Lower lobe of right lung (tissue), 2 donors: ENCODE measurements around the gene AARS1. TPM values are rescaled to one million over a fixed set of nuclear protein-coding genes. Genes with fewer than 3 reads are reported as not detected.
"Not testable (repeated sequence)": the region's sequence is repeated elsewhere in the genome, so short reads cannot be mapped to it uniquely, and the experiment has no call there.

ENCODE experiments used
- ATAC-seq, 2 donors: fragments of 200-7000 bp; cut with Tn5 transposase; one replicate each; pipeline ENCODE4 v1.9.1; 2020 to 2022; ENCODE audit warnings: mild to moderate bottlenecking in 2 of 2, moderate library complexity in 2 of 2
- DNase-seq: peaks from one replicate; pipeline ENCODE4 v3.0.0-alpha.2; 2020
- H3K27ac ChIP-seq: fragments of 200-600 bp; one replicate; pipeline ENCODE4 v1.8.0; 2022
- H3K27me3 ChIP-seq: fragments of 200-600 bp; one replicate; pipeline ENCODE4 v1.8.0; 2022; ENCODE audit warnings: low read depth
- H3K36me3 ChIP-seq: fragments of 200-600 bp; one replicate; pipeline ENCODE4 v1.8.0; 2022; ENCODE audit warnings: mild to moderate bottlenecking
- H3K4me1 ChIP-seq: fragments of 200-600 bp; one replicate; pipeline ENCODE4 v1.8.0; 2022
- H3K4me3 ChIP-seq: fragments of 200-600 bp; one replicate; pipeline ENCODE4 v1.8.0; 2022; ENCODE audit warnings: mild to moderate bottlenecking
- H3K9me3 ChIP-seq: fragments of 200-600 bp; one replicate; pipeline ENCODE4 v1.8.0; 2022
- intact Hi-C: fragments of 100-400 bp; cut with DNase I; formaldehyde crosslinking; loops from one replicate; pipeline ENCODE4 v1.11.0; 2022
- total RNA-seq: library from RNA; stranded (reverse); fragmentation: NEBNext Ultra II Directional; extraction: Animal tissue kit (Norgen Biotek cat#: 25700); gene quantifications from one replicate; pipeline ENCODE4 v1.2.1, GENCODE V29; 2021
- TF ChIP-seq, protein P1 (sequence below): fragments of 200-600 bp; IDR thresholded peaks from one replicate; pipeline ENCODE4 v1.8.0; 2022; ENCODE audit warnings: antibody characterized with exemption, mild to moderate bottlenecking
- donor health status: DM: no; HTN: yes; CAD: no; lungs with severe emphysema.

The AARS1 gene
- total RNA-seq, 1 donor from 2014 or later = 101 TPM

GRCh38 chr16:70301121-70301520 lies 11.8 kb upstream of the AARS1 start:
- Histone ChIP-seq H3K27me3 (no peaks in the 10 kb centered on the region), H3K36me3 (no peaks in the 10 kb centered on the region), H3K4me3 (no peak overlapping the region), H3K27ac (no peak overlapping the region), H3K4me1 (peaks cover 14% of the 10 kb centered on the region), H3K9me3 (peaks cover 10% of the 10 kb centered on the region)
- no peak for ATAC-seq
- intact Hi-C loops = no loop called here
- no peak for DNase-seq
- TF ChIP-seq, protein P1, sequence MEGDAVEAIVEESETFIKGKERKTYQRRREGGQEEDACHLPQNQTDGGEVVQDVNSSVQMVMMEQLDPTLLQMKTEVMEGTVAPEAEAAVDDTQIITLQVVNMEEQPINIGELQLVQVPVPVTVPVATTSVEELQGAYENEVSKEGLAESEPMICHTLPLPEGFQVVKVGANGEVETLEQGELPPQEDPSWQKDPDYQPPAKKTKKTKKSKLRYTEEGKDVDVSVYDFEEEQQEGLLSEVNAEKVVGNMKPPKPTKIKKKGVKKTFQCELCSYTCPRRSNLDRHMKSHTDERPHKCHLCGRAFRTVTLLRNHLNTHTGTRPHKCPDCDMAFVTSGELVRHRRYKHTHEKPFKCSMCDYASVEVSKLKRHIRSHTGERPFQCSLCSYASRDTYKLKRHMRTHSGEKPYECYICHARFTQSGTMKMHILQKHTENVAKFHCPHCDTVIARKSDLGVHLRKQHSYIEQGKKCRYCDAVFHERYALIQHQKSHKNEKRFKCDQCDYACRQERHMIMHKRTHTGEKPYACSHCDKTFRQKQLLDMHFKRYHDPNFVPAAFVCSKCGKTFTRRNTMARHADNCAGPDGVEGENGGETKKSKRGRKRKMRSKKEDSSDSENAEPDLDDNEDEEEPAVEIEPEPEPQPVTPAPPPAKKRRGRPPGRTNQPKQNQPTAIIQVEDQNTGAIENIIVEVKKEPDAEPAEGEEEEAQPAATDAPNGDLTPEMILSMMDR = no peak

- no peaks in the 10 kb centered on the region for H3K36me3 ChIP-seq
- H3K27me3 ChIP-seq = no peaks in the 10 kb centered on the region
- H3K27ac ChIP-seq = peak within 1 kb of the TSS; percentile 97
- DNase-seq (peak; percentile 93), ATAC-seq (peak; percentile 95 to 96)
- H3K4me3 ChIP-seq = peak within 1 kb of the TSS; percentile 76
- H3K4me1 ChIP-seq = peaks cover 14% of the 10 kb centered on the region
- TF ChIP-seq, protein P1 = peak; percentile 10
- peaks cover 10% of the 10 kb centered on the region for H3K9me3 ChIP-seq
- intact Hi-C loops = no loop called here
Observed at GRCh38 chr16:70298988-70299938, 10.0 kb upstream of the AARS1 start, which contains the start of gene DDX19B. Gene DDX19B (plus strand): TSS chr16:70299186. CDS start chr16:70299298, 112 bp downstream.

DNA sequence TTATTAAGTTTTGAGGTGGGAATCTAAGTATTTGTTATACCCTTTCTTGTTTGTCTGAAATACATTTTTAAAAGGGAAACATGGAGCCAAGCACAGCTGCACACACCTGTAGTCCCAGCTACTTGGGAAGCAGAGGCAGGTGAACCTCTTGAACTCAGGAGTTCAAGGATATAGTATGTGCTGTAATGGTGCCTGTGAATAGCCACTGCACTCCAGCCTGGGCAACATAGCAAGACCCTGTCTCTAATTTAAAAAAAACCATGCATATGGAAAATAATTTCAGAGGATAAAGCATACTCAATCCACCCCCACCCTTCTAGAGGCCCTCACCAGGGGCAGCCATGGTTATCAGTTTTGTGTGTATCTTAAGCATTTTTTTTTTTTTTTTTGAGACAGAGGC lies 6.3 kb upstream of the AARS1 start:
- Histone ChIP-seq H3K4me3 (no peak overlapping the region), H3K36me3 (no peaks in the 10 kb centered on the region), H3K27me3 (no peaks in the 10 kb centered on the region), H3K9me3 (no peaks in the 10 kb centered on the region), H3K4me1 (peaks cover 14% of the 10 kb centered on the region), H3K27ac (no peak overlapping the region)
- no peak for ATAC-seq
- no peak for DNase-seq
- intact Hi-C loops = no loop called here
- TF ChIP-seq, protein P1 = no peak

DNA sequence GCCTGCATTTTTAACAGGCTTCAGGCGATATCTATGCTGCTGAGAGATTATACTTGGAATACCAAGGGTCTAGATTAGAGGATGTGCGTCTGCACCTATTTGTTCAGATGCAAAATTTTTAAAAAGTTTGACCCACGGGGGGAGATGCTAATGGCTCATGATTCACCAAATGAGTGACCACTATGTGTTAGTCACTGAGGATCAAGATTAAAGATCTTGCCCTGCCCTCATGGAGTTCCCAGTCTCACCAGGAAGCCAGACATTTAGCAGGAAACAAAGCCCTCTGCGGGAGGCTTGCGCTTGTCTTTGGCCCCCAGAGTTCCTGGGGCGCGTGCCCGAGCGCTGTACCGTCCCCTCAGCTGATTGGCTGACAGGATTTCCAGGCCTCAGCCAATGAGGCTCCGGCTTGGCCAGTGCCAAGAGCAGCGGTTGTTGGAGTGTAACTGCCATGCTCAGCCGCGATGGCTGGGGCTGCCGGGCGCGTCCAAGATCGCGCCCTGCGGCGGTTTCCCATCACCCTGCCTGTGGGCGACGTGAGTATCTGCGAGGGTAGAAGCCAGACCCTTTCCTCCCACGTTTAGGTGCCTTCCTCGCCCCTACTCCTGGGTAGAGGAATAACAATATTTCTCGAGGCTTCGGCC lies 5.2 kb upstream of the AARS1 start:
- ATAC-seq (no peak), DNase-seq (no peak)
- TF ChIP-seq, protein P1 = no peak
- Histone ChIP-seq H3K9me3 (no peaks in the 10 kb centered on the region), H3K4me3 (no peak overlapping the region), H3K4me1 (peaks cover 5% of the 10 kb centered on the region), H3K27me3 (no peaks in the 10 kb centered on the region), H3K36me3 (no peaks in the 10 kb centered on the region), H3K27ac (no peak overlapping the region)
- intact Hi-C loops = no loop called here

GRCh38 chr16:70292148-70292547 lies 2.8 kb upstream of the AARS1 start:
- DNase-seq, H3K4me3 ChIP-seq, H3K9me3 ChIP-seq, H3K27ac ChIP-seq, H3K27me3 ChIP-seq, ATAC-seq, intact Hi-C loops, H3K36me3 ChIP-seq: not testable (repeated sequence)
- H3K4me1 ChIP-seq = peaks cover 12% of the 10 kb centered on the region
